Ascending aorta (tissue), 2 donors: Measurements from ENCODE around the gene CAPZA1. TPM values are rescaled to one million over a fixed set of nuclear protein-coding genes. Genes with fewer than 3 reads are reported as not detected.

ENCODE experiments used
- DNase-seq, 2 donors: peaks; one replicate each; pipeline ENCODE4 v3.0.0-alpha.2; 2019; ENCODE audit warnings: low spot score in 2 of 2
- H3K27ac ChIP-seq, 2 donors: fragments of 200-600 bp; sonication (generic); one replicate each; pipeline ENCODE4 v1.5.1; 2016 to 2017; ENCODE audit warnings: mild to moderate bottlenecking in 1 of 2
- H3K27me3 ChIP-seq: fragments of 200-600 bp; sonication (generic); one replicate; pipeline ENCODE4 v1.5.1; 2017
- H3K36me3 ChIP-seq, 2 donors: fragments of 200-600 bp; sonication (generic); one replicate each; pipeline ENCODE4 v1.5.1; 2016
- H3K4me1 ChIP-seq, 2 donors: fragments of 200-600 bp; sonication (generic); one replicate each; pipeline ENCODE4 v1.5.1; 2016 to 2017; ENCODE audit warnings: mild to moderate bottlenecking in 1 of 2
- H3K4me3 ChIP-seq, 2 donors: fragments of 200-600 bp; sonication (generic); one replicate each; pipeline ENCODE4 v1.5.1; 2016 to 2017; ENCODE audit warnings: mild to moderate bottlenecking in 1 of 2
- H3K9me3 ChIP-seq, 2 donors: fragments of 200-600 bp; sonication (generic); one replicate each; pipeline ENCODE4 v1.5.1; 2016
- intact Hi-C: fragments of 100-400 bp; cut with DNase I; formaldehyde crosslinking; loops from one replicate; pipeline ENCODE4 v1.15.1; 2023
- total RNA-seq: library from RNA; depleted of rRNA; stranded (reverse); fragments of >200 nt; gene quantifications from one replicate; pipeline ENCODE4 v1.1.0, GENCODE V29; 2016
- TF ChIP-seq, protein P1 (sequence below), 3 experiments: fragments of 200-600 bp in 2 of 3; fragments of 450-650 bp in 1 of 3; sonication (generic) in 2 of 3; IDR thresholded peaks; one replicate each; pipeline ENCODE4 v1.5.1; 2016 to 2019; ENCODE audit warnings: antibody characterized with exemption in 3 of 3, mild to moderate bottlenecking in 1 of 3, moderate library complexity in 1 of 3

Gene CAPZA1
- total RNA-seq, 1 donor from 2014 or later: 53.5 TPM

DNA sequence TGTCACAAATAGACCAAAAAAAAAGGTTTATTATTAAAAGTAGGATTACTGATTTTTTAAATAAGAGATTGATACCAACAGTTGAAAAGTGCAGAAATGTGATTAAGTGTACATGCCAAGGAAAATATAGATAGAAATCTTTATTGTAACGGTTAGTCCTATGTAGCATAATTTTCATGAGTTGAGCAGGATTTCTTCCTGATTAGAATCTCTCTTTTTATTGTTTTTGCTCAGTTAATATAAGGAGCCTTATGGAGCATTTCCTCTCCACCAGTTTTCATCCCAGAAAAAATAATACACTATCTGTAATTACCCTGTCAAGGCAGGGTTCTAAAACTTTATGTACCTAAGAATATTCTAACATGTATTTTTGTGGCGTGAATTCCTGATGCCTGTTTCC is 23.4 kb downstream of the CAPZA1 start:
- Histone ChIP-seq H3K27me3 (no peaks in the 10 kb centered on the region), H3K9me3 (no peaks in the 10 kb centered on the region), H3K4me3 (no peak overlapping the region), H3K36me3 (peaks cover 3 to 4% of the 10 kb centered on the region in 2 donors), H3K4me1 (no peaks in the 10 kb centered on the region), H3K27ac (no peak overlapping the region)
- TF ChIP-seq, protein P1, sequence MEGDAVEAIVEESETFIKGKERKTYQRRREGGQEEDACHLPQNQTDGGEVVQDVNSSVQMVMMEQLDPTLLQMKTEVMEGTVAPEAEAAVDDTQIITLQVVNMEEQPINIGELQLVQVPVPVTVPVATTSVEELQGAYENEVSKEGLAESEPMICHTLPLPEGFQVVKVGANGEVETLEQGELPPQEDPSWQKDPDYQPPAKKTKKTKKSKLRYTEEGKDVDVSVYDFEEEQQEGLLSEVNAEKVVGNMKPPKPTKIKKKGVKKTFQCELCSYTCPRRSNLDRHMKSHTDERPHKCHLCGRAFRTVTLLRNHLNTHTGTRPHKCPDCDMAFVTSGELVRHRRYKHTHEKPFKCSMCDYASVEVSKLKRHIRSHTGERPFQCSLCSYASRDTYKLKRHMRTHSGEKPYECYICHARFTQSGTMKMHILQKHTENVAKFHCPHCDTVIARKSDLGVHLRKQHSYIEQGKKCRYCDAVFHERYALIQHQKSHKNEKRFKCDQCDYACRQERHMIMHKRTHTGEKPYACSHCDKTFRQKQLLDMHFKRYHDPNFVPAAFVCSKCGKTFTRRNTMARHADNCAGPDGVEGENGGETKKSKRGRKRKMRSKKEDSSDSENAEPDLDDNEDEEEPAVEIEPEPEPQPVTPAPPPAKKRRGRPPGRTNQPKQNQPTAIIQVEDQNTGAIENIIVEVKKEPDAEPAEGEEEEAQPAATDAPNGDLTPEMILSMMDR (IDR thresholded peaks at IDR 0.05): no peak
- intact Hi-C loops: no loop called here
- no peak for DNase-seq

DNA sequence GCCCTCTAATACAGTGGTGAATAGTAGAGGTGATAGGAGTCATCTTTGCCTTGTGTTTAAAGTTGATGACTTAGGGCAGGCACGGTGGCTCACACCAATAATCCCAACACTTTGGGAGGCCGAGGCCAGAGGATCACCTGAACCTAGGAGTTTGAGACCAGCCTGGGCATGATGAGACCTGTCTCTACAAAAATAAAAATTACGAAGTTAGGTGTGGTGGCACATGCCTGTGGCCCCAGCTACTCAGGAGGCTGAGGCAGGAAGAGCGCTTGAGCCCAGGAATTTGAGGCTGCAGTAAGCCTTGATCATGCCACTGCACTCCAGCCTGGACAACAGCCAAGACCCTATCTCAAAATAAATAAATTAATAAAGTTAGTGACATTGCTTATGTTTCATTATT is 26.6 kb downstream of the CAPZA1 start:
- Histone ChIP-seq H3K4me1 (no peaks in the 10 kb centered on the region), H3K36me3 (peaks cover 17 to 32% of the 10 kb centered on the region in 2 donors), H3K27ac (no peak overlapping the region), H3K9me3 (no peaks in the 10 kb centered on the region), H3K4me3 (no peak overlapping the region), H3K27me3 (no peaks in the 10 kb centered on the region)
- TF ChIP-seq, protein P1 (IDR thresholded peaks at IDR 0.05): no peak
- intact Hi-C loops: no loop called here
- DNase-seq: no peak

DNA sequence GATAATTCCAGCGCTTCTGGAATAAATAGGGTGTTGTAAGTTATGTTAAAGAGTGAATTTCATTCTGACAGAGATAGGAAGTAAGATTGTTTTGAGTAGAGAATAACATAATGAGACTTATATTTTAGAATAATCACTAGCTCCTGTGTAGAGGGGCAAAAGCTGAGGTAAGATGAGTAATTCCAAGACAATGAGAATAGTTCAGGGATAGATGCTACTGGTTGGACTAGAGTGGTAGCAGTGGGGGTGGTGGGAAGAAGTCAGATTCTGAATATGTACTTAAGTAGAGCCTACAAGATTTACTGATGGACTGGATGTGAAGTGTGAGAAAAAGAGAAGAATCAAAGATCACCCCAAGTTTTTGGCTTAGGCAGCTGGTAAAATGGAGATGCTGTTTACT is 31.6 kb downstream of the CAPZA1 start:
- intact Hi-C loops: no loop called here
- no peaks in the 10 kb centered on the region for H3K4me1 ChIP-seq
- H3K9me3 ChIP-seq: no peaks in the 10 kb centered on the region
- peaks cover 36 to 68% of the 10 kb centered on the region in 2 donors for H3K36me3 ChIP-seq
- no peak overlapping the region for H3K4me3 ChIP-seq
- no peaks in the 10 kb centered on the region for H3K27me3 ChIP-seq
- no peak for DNase-seq
- H3K27ac ChIP-seq: no peak overlapping the region
- TF ChIP-seq, protein P1 (IDR thresholded peaks at IDR 0.05): no peak

DNA sequence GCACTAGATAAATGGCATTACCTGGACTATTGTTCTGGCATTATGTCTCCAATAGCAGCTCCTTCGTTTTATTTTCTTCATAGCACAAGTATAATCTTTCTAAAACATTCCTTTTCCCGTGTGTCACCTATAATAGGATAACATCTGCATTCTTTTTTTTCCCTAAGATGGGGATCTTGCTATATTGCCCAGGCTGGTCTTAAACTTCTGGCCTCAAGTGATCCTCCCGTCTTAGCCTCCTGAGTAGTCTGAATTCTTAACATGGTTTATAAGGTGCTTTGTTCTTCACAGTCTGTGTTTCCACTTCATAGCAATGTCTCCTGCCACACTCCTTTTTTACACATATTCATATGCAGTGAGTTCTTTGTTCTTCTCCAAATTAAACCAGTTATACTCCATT is 46.2 kb downstream of the CAPZA1 start:
- Histone ChIP-seq H3K36me3 (peaks cover 55 to 83% of the 10 kb centered on the region in 2 donors), H3K27ac (no peak overlapping the region), H3K9me3 (no peaks in the 10 kb centered on the region), H3K4me1 (no peaks in the 10 kb centered on the region), H3K27me3 (no peaks in the 10 kb centered on the region), H3K4me3 (no peak overlapping the region)
- intact Hi-C loops: no loop called here
- DNase-seq: no peak
- TF ChIP-seq, protein P1 (IDR thresholded peaks at IDR 0.05): no peak

DNA sequence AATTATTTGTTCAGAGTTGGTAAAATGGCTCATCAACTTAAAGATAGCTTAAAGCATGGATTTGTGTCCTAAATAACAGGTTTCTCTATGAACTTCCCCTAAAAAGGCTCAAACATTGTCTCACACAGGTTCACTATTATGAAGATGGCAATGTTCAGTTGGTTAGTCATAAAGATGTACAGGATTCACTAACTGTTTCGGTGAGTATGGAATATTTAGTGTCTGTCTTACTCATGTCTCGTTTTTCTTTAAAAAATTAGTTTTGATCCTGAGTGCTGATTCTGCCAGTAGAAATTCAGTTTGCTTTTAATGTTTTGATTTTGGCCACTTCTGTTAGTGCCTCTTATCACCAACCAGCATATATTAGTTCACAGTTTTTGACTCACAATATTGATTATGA is 47.3 kb downstream of the CAPZA1 start:
- H3K4me3 ChIP-seq: no peak overlapping the region
- intact Hi-C loops: no loop called here
- no peak for DNase-seq
- H3K27me3 ChIP-seq: no peaks in the 10 kb centered on the region
- H3K36me3 ChIP-seq: peaks cover 44 to 73% of the 10 kb centered on the region in 2 donors
- H3K4me1 ChIP-seq: no peaks in the 10 kb centered on the region
- H3K9me3 ChIP-seq: no peaks in the 10 kb centered on the region
- TF ChIP-seq, protein P1 (IDR thresholded peaks at IDR 0.05): no peak
- H3K27ac ChIP-seq: no peak overlapping the region

DNA sequence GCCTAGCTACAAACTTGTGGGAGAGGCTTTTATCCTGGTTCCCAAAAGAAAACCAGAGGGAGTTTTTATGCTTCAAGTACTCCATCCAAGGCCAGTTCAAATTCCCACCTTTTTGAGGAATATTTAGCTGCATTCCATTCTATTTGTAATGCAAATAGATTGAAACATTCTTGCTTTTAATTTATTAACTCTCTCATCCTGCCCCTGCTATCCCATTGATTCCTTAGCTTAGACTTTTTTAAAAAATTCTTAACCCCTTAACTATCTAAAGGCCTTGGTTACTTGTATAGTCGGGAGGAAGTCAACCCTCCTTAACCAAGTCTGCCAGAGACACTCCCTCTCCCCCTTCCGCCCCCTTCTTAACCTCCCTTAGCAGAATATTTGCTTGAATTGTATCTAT is 52.4 kb downstream of the CAPZA1 start:
- TF ChIP-seq, protein P1 (IDR thresholded peaks at IDR 0.05): no peak
- Histone ChIP-seq H3K4me3 (no peak overlapping the region), H3K27me3 (no peaks in the 10 kb centered on the region), H3K36me3 (peaks cover 14 to 33% of the 10 kb centered on the region in 2 donors), H3K9me3 (no peaks in the 10 kb centered on the region), H3K27ac (no peak overlapping the region), H3K4me1 (peaks cover 0 to 17% of the 10 kb centered on the region in 2 donors)
- intact Hi-C loops: loop anchor here (10.0 kb wide), 1 partner anchor 167 kb away; the partner anchor contains the start of gene WNT2B
- DNase-seq: no peak
